Lower leg skin (tissue), 3 donors: ENCODE results near the gene GAS6.

Experiments
- POLR2A ChIP-seq, 2 donors: fragments of 450-650 bp; IDR thresholded peaks; one replicate each; pipeline ENCODE4 v1.6.1; 2016 to 2017; ENCODE audit warnings: antibody characterized with exemption in 2 of 2, mild to moderate bottlenecking in 1 of 2, moderate library complexity in 1 of 2
- TF ChIP-seq, protein P1 (sequence below), 3 donors: fragments of 450-650 bp; IDR thresholded peaks; one replicate each; pipeline ENCODE4 v1.5.1; 2016; ENCODE audit warnings: antibody characterized with exemption in 3 of 3, mild to moderate bottlenecking in 3 of 3, moderate library complexity in 2 of 3

GRCh38 chr13:113902986-113903775 lies 39.3 kb upstream of the GAS6 start:
- TF ChIP-seq POLR2A (IDR thresholded peaks at IDR 0.05) = no peak
- TF ChIP-seq, protein P1, sequence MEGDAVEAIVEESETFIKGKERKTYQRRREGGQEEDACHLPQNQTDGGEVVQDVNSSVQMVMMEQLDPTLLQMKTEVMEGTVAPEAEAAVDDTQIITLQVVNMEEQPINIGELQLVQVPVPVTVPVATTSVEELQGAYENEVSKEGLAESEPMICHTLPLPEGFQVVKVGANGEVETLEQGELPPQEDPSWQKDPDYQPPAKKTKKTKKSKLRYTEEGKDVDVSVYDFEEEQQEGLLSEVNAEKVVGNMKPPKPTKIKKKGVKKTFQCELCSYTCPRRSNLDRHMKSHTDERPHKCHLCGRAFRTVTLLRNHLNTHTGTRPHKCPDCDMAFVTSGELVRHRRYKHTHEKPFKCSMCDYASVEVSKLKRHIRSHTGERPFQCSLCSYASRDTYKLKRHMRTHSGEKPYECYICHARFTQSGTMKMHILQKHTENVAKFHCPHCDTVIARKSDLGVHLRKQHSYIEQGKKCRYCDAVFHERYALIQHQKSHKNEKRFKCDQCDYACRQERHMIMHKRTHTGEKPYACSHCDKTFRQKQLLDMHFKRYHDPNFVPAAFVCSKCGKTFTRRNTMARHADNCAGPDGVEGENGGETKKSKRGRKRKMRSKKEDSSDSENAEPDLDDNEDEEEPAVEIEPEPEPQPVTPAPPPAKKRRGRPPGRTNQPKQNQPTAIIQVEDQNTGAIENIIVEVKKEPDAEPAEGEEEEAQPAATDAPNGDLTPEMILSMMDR (IDR thresholded peaks at IDR 0.05) = no peak
